Pulmonary artery endothelial cell (primary cell): ENCODE measurements around the gene SLC38A11. TPM values are rescaled to one million over a fixed set of nuclear protein-coding genes. Genes with fewer than 3 reads are reported as not detected.
"Not testable (repeated sequence)": the region's sequence is repeated elsewhere in the genome, so short reads cannot be mapped to it uniquely, and the experiment has no call there.

Experiments used
- DNase-seq: peaks from one replicate; pipeline ENCODE4 v3.0.0-alpha.2; 2011; ENCODE audit warnings: low read depth, low spot score
- total RNA-seq: library from RNA; depleted of rRNA; stranded (reverse); fragments of >200 nt; gene quantifications from 2 replicates; pipeline ENCODE4 v1.2.3, GENCODE V29; 2014

SLC38A11 gene, protein sequence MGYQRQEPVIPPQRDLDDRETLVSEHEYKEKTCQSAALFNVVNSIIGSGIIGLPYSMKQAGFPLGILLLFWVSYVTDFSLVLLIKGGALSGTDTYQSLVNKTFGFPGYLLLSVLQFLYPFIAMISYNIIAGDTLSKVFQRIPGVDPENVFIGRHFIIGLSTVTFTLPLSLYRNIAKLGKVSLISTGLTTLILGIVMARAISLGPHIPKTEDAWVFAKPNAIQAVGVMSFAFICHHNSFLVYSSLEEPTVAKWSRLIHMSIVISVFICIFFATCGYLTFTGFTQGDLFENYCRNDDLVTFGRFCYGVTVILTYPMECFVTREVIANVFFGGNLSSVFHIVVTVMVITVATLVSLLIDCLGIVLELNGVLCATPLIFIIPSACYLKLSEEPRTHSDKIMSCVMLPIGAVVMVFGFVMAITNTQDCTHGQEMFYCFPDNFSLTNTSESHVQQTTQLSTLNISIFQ
- total RNA-seq = not detected in 2 replicates

DNA sequence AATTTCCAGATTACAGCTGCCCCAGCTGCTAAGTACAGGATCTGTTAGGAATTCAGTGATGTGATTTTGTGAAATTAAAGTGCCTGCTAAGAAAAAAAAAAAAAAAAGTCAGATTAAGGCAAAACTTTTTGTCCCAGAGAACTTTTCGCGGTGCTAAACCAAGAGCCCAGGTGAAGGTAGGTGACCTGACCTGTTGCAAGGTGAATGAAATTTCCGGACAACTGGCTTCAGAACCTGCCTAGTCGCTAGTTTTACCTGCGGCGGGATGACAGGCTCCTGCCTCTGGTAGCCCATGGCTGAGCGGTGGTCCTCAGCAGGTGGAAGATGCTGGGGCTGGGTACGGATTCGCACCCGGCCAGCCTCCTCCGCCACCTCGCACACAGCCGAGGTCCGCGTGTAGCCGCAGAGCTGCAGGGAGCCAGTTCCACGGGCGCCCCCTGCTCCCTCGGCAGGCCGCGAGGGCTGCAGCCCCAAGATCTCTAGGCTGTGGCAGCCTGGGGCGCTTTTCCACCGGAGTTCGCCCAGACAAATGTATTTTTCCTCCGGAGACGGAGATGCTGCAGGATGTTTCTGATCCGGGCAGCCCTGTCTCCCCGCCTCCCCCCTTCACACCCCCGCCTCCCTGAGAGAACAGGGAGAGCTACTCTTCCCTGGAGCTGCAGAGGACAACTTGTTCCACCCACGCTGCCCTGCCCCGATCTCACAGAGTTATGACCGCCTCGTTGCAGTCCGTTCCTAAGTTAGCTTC, at the start of gene SLC38A11:
Gene SLC38A11, minus strand, starts transcription at position 572 of the 748 bp plus-strand sequence. Its CDS starts 278 bp downstream, at position 294.
- DNase-seq = no peak

DNA sequence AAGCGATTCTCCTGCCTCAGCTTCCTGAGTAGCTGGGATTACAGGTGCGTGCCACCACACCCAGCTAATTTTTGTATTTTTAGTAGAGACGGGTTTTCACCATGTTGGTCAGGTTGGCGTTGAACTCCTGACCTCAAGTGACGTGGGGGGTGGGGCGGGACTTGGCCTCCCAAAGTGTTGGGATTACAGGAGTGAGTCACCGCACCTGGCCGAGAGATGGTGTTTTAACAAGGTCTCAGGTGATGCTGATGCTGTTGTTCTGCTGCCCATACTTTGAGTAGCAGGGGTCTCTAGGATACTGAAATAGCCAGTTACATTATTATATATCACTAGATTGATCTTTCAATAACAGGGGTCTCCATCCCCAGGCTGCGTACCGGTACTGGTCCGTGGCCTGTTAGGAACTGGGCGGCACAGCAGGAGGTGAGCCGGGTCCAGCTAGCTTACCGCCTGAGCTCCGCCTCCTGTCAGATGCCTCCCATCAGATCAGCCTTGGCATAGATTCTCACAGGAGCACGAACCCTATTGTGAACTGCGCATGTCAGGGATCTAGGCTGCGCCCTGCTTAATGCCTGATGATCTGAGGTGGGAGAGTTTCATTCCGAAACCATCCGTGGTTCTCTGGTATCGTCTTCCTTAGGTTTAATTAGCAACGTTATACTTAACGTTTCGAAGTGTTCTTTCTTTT, 48.3 kb upstream of the SLC38A11 start:
- no peak for DNase-seq

DNA sequence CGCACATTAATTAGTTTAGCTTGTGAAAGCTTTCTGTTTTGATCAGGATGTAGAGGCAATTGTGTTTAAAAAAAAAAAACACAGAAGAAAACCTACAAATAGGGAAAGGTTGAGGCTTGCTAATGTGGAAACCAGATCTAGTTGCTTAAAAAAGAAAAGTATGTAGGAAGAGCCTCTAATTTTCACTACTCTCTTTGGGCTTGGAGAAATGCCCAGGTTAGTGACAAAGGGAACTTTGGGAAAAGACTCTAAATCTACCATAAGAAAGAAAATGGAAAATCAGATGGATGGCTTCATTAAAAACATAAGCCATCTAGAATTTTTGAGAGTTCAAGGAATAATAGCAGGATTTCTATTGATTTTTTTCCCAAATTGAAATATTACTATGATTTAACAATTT, 47.3 kb upstream of the SLC38A11 start:
- no peak for DNase-seq

DNA sequence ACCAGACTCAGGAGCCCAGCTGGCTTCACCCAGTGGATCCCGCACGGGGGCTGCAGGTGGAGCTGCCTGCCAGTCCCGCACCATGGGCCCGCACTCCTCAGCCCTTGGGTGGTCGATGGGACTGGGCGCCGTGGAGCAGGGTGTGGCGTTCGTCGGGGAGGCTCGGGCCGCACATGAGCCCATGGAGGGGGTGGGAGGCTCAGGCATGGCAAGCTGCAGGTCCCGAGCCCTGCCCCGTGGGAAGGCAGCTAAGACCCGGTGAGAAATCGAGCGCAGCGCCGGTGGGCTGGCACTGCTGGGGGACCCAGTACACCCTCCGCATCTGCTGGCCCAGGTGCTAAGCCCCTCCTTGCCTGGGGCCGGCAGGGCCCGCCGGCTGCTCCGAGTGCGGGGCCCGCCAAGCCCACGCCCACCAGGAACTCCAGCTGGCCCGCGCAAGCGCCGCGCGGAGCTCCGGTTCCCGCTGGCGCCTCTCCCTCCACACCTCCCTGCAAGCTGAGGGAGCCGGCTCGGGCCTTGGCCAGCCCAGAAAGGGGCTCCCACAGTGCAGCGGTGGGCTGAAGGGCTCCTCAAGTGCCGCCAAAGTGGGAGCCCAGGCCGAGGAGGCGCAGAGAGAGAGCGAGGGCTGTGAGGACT, 39.5 kb upstream of the SLC38A11 start:
- DNase-seq = not testable (repeated sequence)

DNA sequence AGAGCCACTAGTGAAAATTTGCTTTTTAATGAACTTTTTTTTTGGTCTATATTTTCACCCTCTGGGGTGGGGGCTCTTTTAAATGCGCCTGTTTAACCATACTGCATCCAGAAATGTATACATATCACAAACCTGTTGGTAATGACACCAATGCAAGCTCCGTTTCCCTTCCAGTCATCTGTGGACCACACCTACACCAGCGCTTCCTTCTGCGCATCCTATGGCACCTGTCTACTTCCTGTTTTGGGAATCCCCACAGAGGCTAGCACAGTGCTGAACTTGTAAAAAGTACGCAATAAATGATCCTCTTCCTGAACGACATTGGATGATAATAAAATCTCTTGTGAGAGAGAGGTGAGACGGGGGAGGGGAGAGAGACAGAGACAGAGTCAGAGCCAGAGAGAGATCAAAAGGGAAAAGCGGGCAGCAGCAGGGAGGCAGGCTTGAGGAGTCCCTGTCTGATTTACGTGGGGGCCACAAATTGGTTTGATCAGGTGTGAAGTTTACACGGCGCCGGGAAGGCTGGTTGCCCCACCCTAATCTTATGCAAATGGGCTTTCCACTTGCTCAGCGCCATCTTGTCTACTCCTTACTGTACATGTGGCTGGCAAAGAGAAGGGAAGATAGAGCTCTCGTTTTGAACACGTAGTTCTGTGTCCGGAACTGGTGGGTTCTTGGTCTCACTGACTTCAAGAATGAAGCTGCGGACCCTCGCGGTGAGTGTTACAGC, 38.1 kb upstream of the SLC38A11 start:
- no peak for DNase-seq

DNA sequence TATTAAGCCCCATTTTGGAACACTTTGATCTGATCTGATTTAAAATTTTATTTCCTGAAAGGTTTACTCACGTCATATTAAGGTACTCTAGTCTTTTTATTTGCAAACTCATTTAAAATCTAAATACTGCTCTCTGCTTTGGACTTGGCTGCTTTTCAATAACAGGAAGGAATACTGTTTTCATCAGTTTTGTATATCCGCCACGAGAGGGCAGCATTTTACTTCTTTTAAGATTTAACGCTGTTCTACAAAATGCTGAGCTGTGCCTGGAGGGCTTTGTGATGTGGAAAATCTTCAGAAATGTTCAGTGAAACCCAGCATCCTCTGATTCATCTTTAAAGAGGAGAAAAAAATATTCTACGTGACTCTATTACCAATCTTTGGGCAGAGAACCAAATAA, 37.5 kb upstream of the SLC38A11 start:
- DNase-seq = peak; percentile 36

DNA sequence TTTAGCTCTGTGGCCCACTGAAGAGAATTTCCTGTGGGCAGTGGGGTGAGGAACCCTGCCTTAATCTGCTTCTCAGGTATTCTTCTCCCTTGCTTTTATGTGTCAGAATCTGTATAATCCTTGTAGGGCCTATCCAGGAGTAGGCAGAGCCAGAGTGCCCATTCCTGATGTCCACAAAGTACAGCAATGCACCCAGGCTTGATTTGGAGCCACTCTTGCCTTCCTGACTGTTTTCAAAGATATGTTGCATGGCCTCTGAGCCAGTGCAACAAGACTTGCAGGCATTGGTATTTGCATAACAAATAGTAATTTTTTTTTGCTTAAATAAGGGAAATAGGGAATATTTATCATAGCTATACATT, 36.7 kb upstream of the SLC38A11 start:
- DNase-seq = not testable (repeated sequence)

DNA sequence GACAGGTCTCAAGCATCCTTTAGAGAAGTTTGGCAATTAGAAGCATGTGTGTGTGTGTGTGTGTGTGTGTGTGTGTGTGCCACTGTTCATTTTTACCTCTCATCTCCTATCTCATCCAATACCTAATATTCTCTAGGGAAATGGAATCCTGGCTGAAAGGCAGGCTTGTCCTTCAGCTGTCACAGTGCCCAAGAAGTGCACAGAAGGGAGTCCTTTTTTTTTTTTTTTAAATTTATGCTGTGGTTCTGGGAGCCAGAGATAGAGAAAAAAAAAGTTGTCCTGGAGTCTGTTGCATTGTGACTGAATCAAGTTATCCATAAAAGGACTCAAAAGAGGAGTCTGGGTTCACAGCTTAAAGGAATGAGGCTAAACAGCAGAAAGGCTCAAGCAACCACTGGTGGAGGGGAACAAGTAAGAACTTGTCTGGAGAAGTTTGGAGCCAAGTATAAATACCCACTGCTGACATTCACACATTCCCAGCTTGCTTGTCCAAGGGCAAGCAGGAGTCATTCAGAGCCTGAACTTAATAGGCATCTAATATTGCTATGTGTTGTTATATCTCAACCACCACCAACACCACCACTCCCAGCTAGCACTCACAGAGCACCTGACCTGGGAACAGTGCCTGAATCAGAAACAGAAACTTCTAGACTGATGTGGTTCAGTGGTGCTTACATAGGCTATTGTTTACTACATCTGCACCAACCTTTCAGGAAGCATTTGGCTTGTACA, 36.2 kb upstream of the SLC38A11 start:
- DNase-seq = not testable (repeated sequence)

DNA sequence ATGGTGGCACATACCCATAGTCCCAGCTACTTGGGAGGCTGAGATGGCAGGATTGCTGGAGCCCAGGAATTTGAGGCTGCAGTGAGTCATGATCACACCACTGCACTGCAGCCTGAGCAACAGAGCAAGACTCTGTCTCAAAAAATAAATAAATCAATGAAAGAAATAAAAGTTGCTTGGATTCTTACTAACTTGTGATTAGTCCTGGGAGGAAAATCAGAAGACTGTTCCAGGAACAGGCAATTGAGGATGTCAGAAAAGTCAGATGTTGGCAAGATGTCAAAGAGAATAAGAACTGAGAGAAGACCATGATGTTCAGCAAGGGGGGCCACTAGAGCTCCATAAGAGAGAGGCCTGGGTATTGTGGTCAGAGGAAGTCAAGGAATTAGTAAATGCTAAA, 35.6 kb upstream of the SLC38A11 start:
- not testable (repeated sequence) for DNase-seq

DNA sequence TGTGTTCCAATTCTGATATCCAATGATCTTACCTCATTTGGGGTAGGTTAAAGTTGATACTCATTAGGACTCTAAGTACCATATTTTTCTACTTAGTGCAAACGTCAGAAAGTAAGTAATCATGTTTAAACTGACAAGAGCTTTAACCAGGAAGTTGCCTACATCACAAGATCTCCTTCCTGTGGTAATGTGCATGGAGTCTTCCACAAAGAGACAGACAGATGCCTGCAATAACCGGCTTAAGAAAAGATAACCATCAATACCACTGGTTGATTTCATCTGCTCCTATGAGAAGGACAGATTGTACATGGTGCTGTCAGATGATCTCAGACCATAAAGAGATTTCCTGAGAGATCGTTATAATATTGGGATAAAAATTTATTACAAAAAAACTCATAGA, 33.5 kb upstream of the SLC38A11 start:
- not testable (repeated sequence) for DNase-seq

DNA sequence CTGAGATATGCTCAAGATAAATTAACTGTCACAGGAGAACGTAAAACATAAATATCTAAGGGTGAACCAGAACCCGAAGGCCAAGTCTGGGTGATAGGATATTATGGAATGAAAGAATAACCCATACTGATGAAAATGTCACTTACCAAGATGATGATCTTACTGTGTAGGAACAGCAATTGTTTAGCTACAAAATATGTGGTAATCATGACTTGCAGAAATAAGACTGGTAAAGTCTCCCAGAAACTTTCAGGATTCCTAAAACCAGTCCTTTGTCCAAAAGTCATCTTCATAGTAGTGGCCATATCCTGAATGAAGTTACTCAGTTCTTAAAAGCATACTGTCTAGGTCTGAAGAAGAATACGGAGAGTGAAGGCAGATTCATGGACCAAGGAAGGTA, 30.7 kb upstream of the SLC38A11 start:
- DNase-seq = not testable (repeated sequence)

DNA sequence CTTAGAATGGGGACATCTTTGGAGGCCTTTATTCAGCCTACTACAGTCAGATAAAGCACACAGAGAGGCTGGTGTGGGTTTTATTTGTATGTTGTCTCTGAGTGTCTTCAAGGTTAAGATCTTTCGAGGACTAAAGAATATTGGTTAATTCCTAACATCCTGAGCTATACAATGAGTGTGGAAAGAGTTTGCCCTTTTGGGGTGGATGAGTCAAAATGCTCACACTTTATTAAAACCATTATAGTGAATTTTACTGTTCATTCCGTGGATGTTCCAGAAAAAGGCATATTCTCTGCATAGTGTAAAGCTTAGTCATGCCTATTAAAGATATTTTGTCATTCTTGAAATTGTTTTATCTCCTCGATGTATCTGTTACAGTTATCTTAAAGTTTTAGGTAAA, 29.1 kb upstream of the SLC38A11 start:
- DNase-seq = no peak

DNA sequence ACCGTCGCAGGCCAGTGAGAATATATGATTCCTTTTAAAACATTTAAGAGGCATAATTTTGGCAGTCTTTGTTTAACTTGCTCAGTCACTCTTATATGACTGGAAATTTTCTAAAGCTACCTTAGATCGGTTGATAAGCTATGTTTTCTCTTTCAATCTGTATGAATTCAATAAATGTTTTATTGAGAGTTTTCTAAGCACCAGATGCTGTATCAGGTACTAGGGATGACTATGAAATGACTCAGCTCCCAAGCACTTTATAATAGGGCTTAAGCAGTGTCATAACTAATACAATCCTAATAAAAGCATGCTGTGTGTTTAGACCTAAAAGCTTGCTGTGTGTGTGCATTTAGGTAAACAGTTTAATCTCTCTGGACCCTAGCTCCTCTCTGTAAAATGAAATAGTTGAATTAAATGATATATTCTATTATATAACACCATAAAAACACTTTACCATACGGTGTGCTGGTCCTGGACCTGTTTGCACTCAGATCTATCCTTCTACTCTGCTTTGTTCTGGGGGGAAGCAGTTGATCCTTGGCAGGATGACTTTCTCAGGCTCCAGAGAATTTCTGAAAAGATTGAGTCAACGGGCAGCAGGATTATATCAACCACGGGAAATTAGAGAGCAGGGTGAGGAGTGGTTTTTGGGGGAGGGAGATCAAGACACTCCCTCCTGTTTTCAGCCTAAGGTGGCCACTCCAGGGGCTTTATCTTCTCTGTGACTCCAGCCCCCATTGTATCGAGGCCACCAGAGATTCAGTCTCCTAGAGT, 26.1 kb upstream of the SLC38A11 start:
- no peak for DNase-seq

DNA sequence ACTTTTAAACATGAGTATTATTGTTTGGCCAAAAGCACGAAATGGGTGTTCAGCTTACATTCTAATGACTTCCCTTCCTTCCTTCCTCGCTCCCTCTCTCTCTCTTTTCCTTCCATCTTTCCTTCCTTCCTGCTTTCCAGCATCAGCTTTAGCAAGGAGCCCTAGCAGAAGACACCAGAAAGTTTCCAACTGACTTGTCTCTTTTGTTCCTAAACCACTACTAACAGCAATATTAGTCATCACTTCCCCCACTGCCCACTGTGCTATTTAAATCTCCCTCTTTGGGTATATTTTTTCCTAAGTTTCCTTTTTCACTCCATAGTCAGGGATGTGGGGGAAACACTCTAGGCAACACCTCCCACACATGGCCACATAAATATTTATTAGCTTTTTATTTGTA, 25.4 kb upstream of the SLC38A11 start:
- not testable (repeated sequence) for DNase-seq

DNA sequence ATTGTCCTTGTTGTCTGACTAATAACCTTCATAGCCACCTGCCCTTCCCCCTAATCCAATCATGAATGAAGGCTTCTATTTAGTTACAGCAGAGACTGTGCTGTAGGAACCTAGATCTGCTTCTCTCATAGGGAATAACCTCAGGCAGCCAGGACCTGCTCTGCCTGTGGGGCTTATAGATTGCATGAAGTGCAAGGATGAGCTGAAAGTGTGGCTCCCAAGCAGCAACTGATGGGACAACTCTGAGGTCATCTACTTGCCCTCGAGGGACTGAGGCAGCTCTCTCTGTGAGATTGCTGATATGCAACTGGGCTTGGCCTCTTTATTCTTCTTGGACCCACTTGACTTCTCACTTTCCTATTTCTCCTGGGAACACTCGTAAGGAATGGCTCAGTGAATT, 23.8 kb upstream of the SLC38A11 start:
- no peak for DNase-seq

DNA sequence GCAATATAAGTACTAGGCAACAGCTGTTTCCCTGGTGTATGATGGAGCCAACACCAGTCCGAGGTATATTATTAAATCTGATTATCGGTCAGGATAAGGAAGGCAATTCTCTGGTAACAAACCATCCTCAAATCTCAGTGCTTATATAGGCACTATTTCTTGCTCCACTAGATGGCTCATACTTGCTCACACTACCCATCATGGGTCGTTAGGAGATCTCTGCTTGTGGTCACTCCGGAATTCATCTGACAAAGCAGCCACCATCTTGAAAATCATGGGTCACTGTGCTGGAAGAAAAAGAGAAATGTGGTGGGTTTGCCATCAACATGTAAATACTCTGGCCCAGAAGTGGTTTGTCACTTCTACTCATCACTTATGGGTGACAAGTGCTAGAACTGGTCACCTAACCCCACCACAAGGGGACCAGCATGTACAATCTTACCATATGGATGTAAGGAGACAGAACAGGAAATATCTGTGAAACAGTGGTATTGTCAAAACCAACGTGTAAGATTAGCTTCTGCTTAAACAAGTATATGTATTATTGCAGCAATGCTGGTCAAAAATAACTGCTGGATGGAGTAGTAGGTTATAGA, 21.6 kb upstream of the SLC38A11 start:
- DNase-seq = not testable (repeated sequence)

DNA sequence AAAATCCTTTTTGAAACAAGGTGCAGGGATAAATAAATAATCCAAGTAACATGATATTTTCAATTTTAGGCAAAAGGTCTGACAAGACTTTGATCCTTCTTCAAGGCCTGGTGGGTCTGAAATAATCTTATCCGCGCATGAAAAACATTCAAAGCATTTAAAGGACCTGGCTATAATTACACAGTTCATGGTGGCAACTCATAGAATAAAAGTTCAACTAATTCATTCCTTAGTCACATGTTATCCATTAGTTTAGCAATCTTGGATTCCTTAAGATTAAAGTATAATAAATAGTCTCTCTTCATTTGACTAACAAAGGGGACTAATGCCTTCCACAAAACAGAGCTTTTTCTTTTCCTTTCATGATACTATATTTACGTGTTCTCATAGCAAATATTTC, 21.0 kb upstream of the SLC38A11 start:
- no peak for DNase-seq

DNA sequence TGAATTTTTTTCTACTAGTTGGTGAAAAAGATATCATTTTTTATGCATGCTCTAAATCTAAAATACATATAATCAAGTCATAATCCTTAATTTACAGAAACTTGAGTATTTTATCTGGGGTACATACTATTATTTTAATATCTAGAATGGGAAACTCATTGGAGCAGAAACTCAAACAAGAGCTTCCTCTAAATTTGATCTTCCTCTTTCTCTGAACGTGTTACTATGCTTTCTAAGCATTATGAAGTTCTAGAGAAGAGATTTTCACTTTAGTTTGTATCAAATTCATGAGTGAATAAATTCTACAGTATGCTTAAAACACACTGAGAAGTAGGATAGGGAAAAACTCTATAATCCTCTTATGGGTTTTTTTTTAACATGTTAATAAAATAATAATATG, 20.6 kb upstream of the SLC38A11 start:
- no peak for DNase-seq

DNA sequence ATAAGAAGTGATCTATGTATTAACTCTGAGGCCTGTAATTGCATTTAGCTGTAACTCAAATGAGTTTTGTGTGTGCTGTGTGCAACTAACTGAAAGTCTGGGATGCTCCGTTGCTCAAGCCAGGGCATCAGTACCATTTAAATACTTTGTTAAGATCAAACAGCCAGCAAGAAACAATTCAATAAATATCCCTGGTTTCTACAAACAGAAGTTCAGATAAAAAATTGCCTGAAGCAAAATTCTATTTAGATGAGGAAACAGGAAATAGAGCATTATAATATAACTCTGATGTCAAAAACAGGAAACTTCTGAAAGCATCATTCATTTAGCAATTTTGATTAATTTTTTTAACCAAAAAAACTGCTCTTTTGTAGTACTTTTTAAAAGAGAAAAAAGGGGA, 18.9 kb upstream of the SLC38A11 start:
- DNase-seq = peak; percentile 15
